ENCODE results near the gene CLDN22. TPM values are rescaled to one million over a fixed set of nuclear protein-coding genes. Genes with fewer than 3 reads are reported as not detected.

The CLDN22 gene
- total and polyA plus RNA-seq, 2 donors (not counting 1 experiment from before 2014, with no cell fraction given): not detected

- Histone ChIP-seq H3K79me2 (ENCODE audit: control insufficient read depth, insufficient read depth, low read length) (no peaks in the 10 kb centered on the region), H3K4me3 (ENCODE audit: control extremely low read depth in 1 of 5, extremely low read depth in 1 of 5, insufficient read depth in 1 of 5, low read depth in 2 of 5, low read length in 4 of 5) (no peak overlapping the region), H3K4me2 (replicated peaks; ENCODE audit: low read depth, low read length, poor library complexity, severe bottlenecking) (no peak overlapping the region), H4K20me1 (ENCODE audit: control insufficient read depth, insufficient read depth, low read length, poor library complexity, severe bottlenecking) (no peaks in the 10 kb centered on the region), H3K4me1 (ENCODE audit: control insufficient read depth in 2 of 2, insufficient read depth in 2 of 2, low read length in 2 of 2) (no peaks in the 10 kb centered on the region), H2AFZ (ENCODE audit: insufficient read depth, low read depth, low read length, poor library complexity, severe bottlenecking) (no peak overlapping the region), H3K9ac (ENCODE audit: low read length) (no peak overlapping the region), H3K36me3 (replicated peaks in 1 of 2; ENCODE audit: control extremely low read depth in 1 of 2, control insufficient read depth in 1 of 2, extremely low read depth in 1 of 2, insufficient read depth in 2 of 2, low read length in 1 of 2) (no peaks in the 10 kb centered on the region), H3K27ac (ENCODE audit: low read length in 2 of 2) (no peak overlapping the region), H3K27me3 (replicated peaks in 1 of 4; ENCODE audit: control extremely low read depth in 1 of 4, control insufficient read depth in 3 of 4, insufficient read depth in 4 of 4, low read length in 3 of 4) (no peaks in the 10 kb centered on the region), H3K9me3 (ENCODE audit: control extremely low read depth in 1 of 3, control insufficient read depth in 2 of 3, insufficient read depth in 1 of 3, low read length in 2 of 3) (no peaks in the 10 kb centered on the region)
- Mint-ChIP-seq H3K9me3 (ENCODE audit: insufficient read depth) (no peaks in the 10 kb centered on the region), H3K27me3 (peaks cover 14% of the 10 kb centered on the region), H3K4me3 (no peak overlapping the region), H3K27ac (no peak overlapping the region), H3K4me1 (no peaks in the 10 kb centered on the region)
- WGBS (ENCODE audit: insufficient coverage): no CpG with 5 or more reads among the region's 5 CpGs
- ChIA-PET POLR2A (no interaction called here), CTCF (no interaction called here)
- intact Hi-C loops (cut with micrococcal nuclease): no loop called here
- no peak for ATAC-seq (ENCODE audit: low read depth)
- no peak for DNase-seq
- TF ChIP-seq CTCF (IDR thresholded peaks at IDR 0.05) (no peak), EZH2 (IDR thresholded peaks at IDR 0.05; ENCODE audit: borderline replicate concordance, insufficient read depth, low read depth, low read length, poor library complexity, severe bottlenecking) (no peak)
Measured at GRCh38 chr4:183289688-183290087, 30.4 kb downstream of the CLDN22 start.

- Histone ChIP-seq H3K4me1 (ENCODE audit: control insufficient read depth in 2 of 2, insufficient read depth in 2 of 2, low read length in 2 of 2) (no peaks in the 10 kb centered on the region), H3K79me2 (ENCODE audit: control insufficient read depth, insufficient read depth, low read length) (no peaks in the 10 kb centered on the region), H3K27ac (ENCODE audit: low read length in 2 of 2) (no peak overlapping the region), H3K27me3 (replicated peaks in 1 of 4; ENCODE audit: control extremely low read depth in 1 of 4, control insufficient read depth in 3 of 4, insufficient read depth in 4 of 4, low read length in 3 of 4) (no peaks in the 10 kb centered on the region), H3K9ac (ENCODE audit: low read length) (no peak overlapping the region), H3K36me3 (replicated peaks in 1 of 2; ENCODE audit: control extremely low read depth in 1 of 2, control insufficient read depth in 1 of 2, extremely low read depth in 1 of 2, insufficient read depth in 2 of 2, low read length in 1 of 2) (no peaks in the 10 kb centered on the region), H3K4me2 (replicated peaks; ENCODE audit: low read depth, low read length, poor library complexity, severe bottlenecking) (no peak overlapping the region), H3K9me3 (ENCODE audit: control extremely low read depth in 1 of 3, control insufficient read depth in 2 of 3, insufficient read depth in 1 of 3, low read length in 2 of 3) (no peaks in the 10 kb centered on the region), H2AFZ (ENCODE audit: insufficient read depth, low read depth, low read length, poor library complexity, severe bottlenecking) (no peak overlapping the region), H3K4me3 (ENCODE audit: control extremely low read depth in 1 of 5, extremely low read depth in 1 of 5, insufficient read depth in 1 of 5, low read depth in 2 of 5, low read length in 4 of 5) (no peak overlapping the region), H4K20me1 (ENCODE audit: control insufficient read depth, insufficient read depth, low read length, poor library complexity, severe bottlenecking) (no peaks in the 10 kb centered on the region)
- TF ChIP-seq EZH2 (IDR thresholded peaks at IDR 0.05; ENCODE audit: borderline replicate concordance, insufficient read depth, low read depth, low read length, poor library complexity, severe bottlenecking) (no peak), CTCF (IDR thresholded peaks at IDR 0.05) (no peak)
- H3K27ac Mint-ChIP-seq: no peak overlapping the region
- ATAC-seq (ENCODE audit: low read depth): no peak
- H3K9me3 Mint-ChIP-seq (ENCODE audit: insufficient read depth): no peaks in the 10 kb centered on the region
- 75% methylated on average over 2 of the region's 2 CpGs for WGBS (ENCODE audit: insufficient coverage)
- ChIA-PET POLR2A (no interaction called here), CTCF (no interaction called here)
- no peak for DNase-seq
- H3K4me3 Mint-ChIP-seq: no peak overlapping the region
- no peaks in the 10 kb centered on the region for H3K4me1 Mint-ChIP-seq
- H3K27me3 Mint-ChIP-seq: peaks cover 21% of the 10 kb centered on the region
- intact Hi-C loops (cut with micrococcal nuclease): no loop called here
Measured at GRCh38 chr4:183288955-183289354, 31.1 kb downstream of the CLDN22 start.

All from B cell (primary cell).